ENCODE results near the gene OR51Q1.

The OR51Q1 gene

GRCh38 chr11:5423131-5423530, 1.2 kb downstream of the OR51Q1 start:
- TF ChIP-seq EZH2 (IDR thresholded peaks at IDR 0.05) (no peak), FOXP2 (optimal IDR thresholded peaks at IDR 0.05; ENCODE audit: control extremely low read depth, extremely low read length, insufficient read depth) (no peak), POLR2AphosphoS5 (IDR thresholded peaks at IDR 0.05; ENCODE audit: borderline replicate concordance, low read depth, low read length) (no peak)
- DNase-seq (ENCODE audit: low read depth, low spot score), result no peak

GRCh38 chr11:5441414-5441813, 19.5 kb downstream of the OR51Q1 start, which contains the start of gene OR51I1:
OR51I1 (minus strand) TSS chr11:5441514; CDS start chr11:5441514, 0 bp downstream.
- H3K36me3 ChIP-seq (ENCODE audit: insufficient read depth, low read length), result no peaks in the 10 kb centered on the region
- TF ChIP-seq FOXP2 (optimal IDR thresholded peaks at IDR 0.05; ENCODE audit: control extremely low read depth, extremely low read length, insufficient read depth) (no peak), EZH2 (IDR thresholded peaks at IDR 0.05) (no peak), POLR2AphosphoS5 (IDR thresholded peaks at IDR 0.05; ENCODE audit: borderline replicate concordance, low read depth, low read length) (no peak)
- DNase-seq (ENCODE audit: low read depth, low spot score), result no peak
- H3K4me3 ChIP-seq, result no peak within 1 kb of the TSS
- no peak within 1 kb of the TSS for H3K27ac ChIP-seq
- H3K9ac ChIP-seq (ENCODE audit: insufficient read length), result no peak within 1 kb of the TSS
- H3K9me3 ChIP-seq (ENCODE audit: low read depth, low read length), result no peaks in the 10 kb centered on the region

More at GRCh38 chr11:5423131-5423530, 1.2 kb downstream of the OR51Q1 start:
- H3K9me3 ChIP-seq (ENCODE audit: low read depth, low read length), result no peaks in the 10 kb centered on the region
- no peak overlapping the region for H3K27ac ChIP-seq
- no peak overlapping the region for H3K9ac ChIP-seq (ENCODE audit: insufficient read length)
- no peaks in the 10 kb centered on the region for H3K36me3 ChIP-seq (ENCODE audit: insufficient read depth, low read length)
- no peak overlapping the region for H3K4me3 ChIP-seq

- Histone ChIP-seq H3K36me3 (ENCODE audit: insufficient read depth, low read length) (no peaks in the 10 kb centered on the region), H3K4me3 (no peak overlapping the region), H3K9ac (ENCODE audit: insufficient read length) (no peak overlapping the region), H3K27ac (no peak overlapping the region), H3K9me3 (ENCODE audit: low read depth, low read length) (no peaks in the 10 kb centered on the region)
- DNase-seq (ENCODE audit: low read depth, low spot score), result no peak
- TF ChIP-seq POLR2AphosphoS5 (IDR thresholded peaks at IDR 0.05; ENCODE audit: borderline replicate concordance, low read depth, low read length), result no peak
- no peak for TF ChIP-seq FOXP2 (optimal IDR thresholded peaks at IDR 0.05; ENCODE audit: control extremely low read depth, extremely low read length, insufficient read depth)
- TF ChIP-seq EZH2 (IDR thresholded peaks at IDR 0.05), result no peak
Observed at GRCh38 chr11:5443835-5444393, 22.0 kb downstream of the OR51Q1 start.

- Histone ChIP-seq H3K9ac (ENCODE audit: insufficient read length) (no peak within 1 kb of the TSS), H3K9me3 (ENCODE audit: low read depth, low read length) (no peaks in the 10 kb centered on the region), H3K27ac (no peak within 1 kb of the TSS), H3K4me3 (no peak within 1 kb of the TSS), H3K36me3 (ENCODE audit: insufficient read depth, low read length) (no peaks in the 10 kb centered on the region)
- TF ChIP-seq POLR2AphosphoS5 (IDR thresholded peaks at IDR 0.05; ENCODE audit: borderline replicate concordance, low read depth, low read length), result no peak
- no peak for TF ChIP-seq FOXP2 (optimal IDR thresholded peaks at IDR 0.05; ENCODE audit: control extremely low read depth, extremely low read length, insufficient read depth)
- no peak for TF ChIP-seq EZH2 (IDR thresholded peaks at IDR 0.05)
- no peak for DNase-seq (ENCODE audit: low read depth, low spot score)
Observed at GRCh38 chr11:5449023-5449422, 27.1 kb downstream of the OR51Q1 start, which contains the start of gene OR51I2. OR51I2 (plus strand) TSS chr11:5449323; CDS start chr11:5453489, 4,166 bp downstream.

- Histone ChIP-seq H3K9me3 (ENCODE audit: low read depth, low read length) (no peaks in the 10 kb centered on the region), H3K36me3 (ENCODE audit: insufficient read depth, low read length) (no peaks in the 10 kb centered on the region), H3K4me3 (no peak overlapping the region), H3K27ac (no peak overlapping the region), H3K9ac (ENCODE audit: insufficient read length) (no peak overlapping the region)
- DNase-seq (ENCODE audit: low read depth, low spot score), result no peak
- TF ChIP-seq FOXP2 (optimal IDR thresholded peaks at IDR 0.05; ENCODE audit: control extremely low read depth, extremely low read length, insufficient read depth) (no peak), EZH2 (IDR thresholded peaks at IDR 0.05) (no peak), POLR2AphosphoS5 (IDR thresholded peaks at IDR 0.05; ENCODE audit: borderline replicate concordance, low read depth, low read length) (no peak)
Observed at GRCh38 chr11:5449432-5449831, 27.5 kb downstream of the OR51Q1 start.

- no peak overlapping the region for H3K9ac ChIP-seq (ENCODE audit: insufficient read length)
Observed at GRCh38 chr11:5460983-5461621, 39.2 kb downstream of the OR51Q1 start.

GRCh38 chr11:5467527-5467926, 45.6 kb downstream of the OR51Q1 start:
- Histone ChIP-seq H3K9ac (ENCODE audit: insufficient read length) (no peak overlapping the region), H3K9me3 (ENCODE audit: low read depth, low read length) (no peaks in the 10 kb centered on the region), H3K4me3 (no peak overlapping the region), H3K27ac (no peak overlapping the region), H3K36me3 (ENCODE audit: insufficient read depth, low read length) (no peaks in the 10 kb centered on the region)
- no peak for DNase-seq (ENCODE audit: low read depth, low spot score)
- TF ChIP-seq POLR2AphosphoS5 (IDR thresholded peaks at IDR 0.05; ENCODE audit: borderline replicate concordance, low read depth, low read length) (no peak), EZH2 (IDR thresholded peaks at IDR 0.05) (no peak), FOXP2 (optimal IDR thresholded peaks at IDR 0.05; ENCODE audit: control extremely low read depth, extremely low read length, insufficient read depth) (no peak)

More at GRCh38 chr11:5460983-5461621, 39.2 kb downstream of the OR51Q1 start:
- Histone ChIP-seq H3K4me3 (no peak overlapping the region), H3K27ac (no peak overlapping the region), H3K9me3 (ENCODE audit: low read depth, low read length) (no peaks in the 10 kb centered on the region), H3K36me3 (ENCODE audit: insufficient read depth, low read length) (no peaks in the 10 kb centered on the region)
- TF ChIP-seq FOXP2 (optimal IDR thresholded peaks at IDR 0.05; ENCODE audit: control extremely low read depth, extremely low read length, insufficient read depth) (no peak), EZH2 (IDR thresholded peaks at IDR 0.05) (no peak), POLR2AphosphoS5 (IDR thresholded peaks at IDR 0.05; ENCODE audit: borderline replicate concordance, low read depth, low read length) (no peak)
- no peak for DNase-seq (ENCODE audit: low read depth, low spot score)
